Mucosa of descending colon (tissue), 3 donors: ENCODE data around the gene CSTB. TPM values are rescaled to one million over a fixed set of nuclear protein-coding genes. Genes with fewer than 3 reads are reported as not detected.

Experiments used
- ATAC-seq: fragments of 200-7000 bp; cut with Tn5 transposase; one replicate; pipeline ENCODE4 v1.9.1; 2020; ENCODE audit warnings: mild to moderate bottlenecking, moderate library complexity
- DNase-seq, 3 donors: peaks; one replicate each; pipeline ENCODE4 v3.0.0-alpha.2; 2020
- H3K36me3 ChIP-seq: fragments of 200-600 bp; one replicate; pipeline ENCODE4 v1.8.0; 2021; ENCODE audit warnings: low read depth, mild to moderate bottlenecking
- H3K4me1 ChIP-seq: fragments of 200-600 bp; one replicate; pipeline ENCODE4 v1.8.0; 2021; ENCODE audit warnings: low read depth, mild to moderate bottlenecking
- H3K4me3 ChIP-seq: fragments of 200-600 bp; one replicate; pipeline ENCODE4 v1.8.0; 2021; ENCODE audit warnings: mild to moderate bottlenecking
- H3K9me3 ChIP-seq: fragments of 200-600 bp; one replicate; pipeline ENCODE4 v1.8.0; 2021; ENCODE audit warnings: mild to moderate bottlenecking
- intact Hi-C, 2 donors: fragments of 100-400 bp; cut with DNase I in 1 of 2; cut with micrococcal nuclease in 1 of 2; formaldehyde crosslinking; loops; one replicate each; pipeline versions ENCODE4 v1.11.0 to v1.11.1; 2022; cut with DNase I, micrococcal nuclease
- total RNA-seq, 3 donors: library from RNA; stranded (reverse); fragmentation: NEBNext Ultra II Directional in 2 of 3; extraction: Animal tissue kit (Norgen Biotek cat#: 25700) in 2 of 3; gene quantifications; one replicate each; pipeline versions ENCODE4 v1.2.1 to v1.2.4, GENCODE V29; 2021 to 2023
- TF ChIP-seq, protein P1 (sequence below): fragments of 200-600 bp; IDR thresholded peaks from one replicate; pipeline ENCODE4 v1.8.0; 2022; ENCODE audit warnings: antibody characterized with exemption, mild to moderate bottlenecking
- donor health status: DM: no; HTN: no; CAD: no; lungs with moderate emphysema.
- donor health status: DM: no; HTN: no; CAD: no.
- donor health status: DM: no; HTN: yes; CAD: no.

The CSTB gene
- total RNA-seq, 3 donors from 2014 or later, result 36.2 to 64.5 (median 56.8) TPM

DNA sequence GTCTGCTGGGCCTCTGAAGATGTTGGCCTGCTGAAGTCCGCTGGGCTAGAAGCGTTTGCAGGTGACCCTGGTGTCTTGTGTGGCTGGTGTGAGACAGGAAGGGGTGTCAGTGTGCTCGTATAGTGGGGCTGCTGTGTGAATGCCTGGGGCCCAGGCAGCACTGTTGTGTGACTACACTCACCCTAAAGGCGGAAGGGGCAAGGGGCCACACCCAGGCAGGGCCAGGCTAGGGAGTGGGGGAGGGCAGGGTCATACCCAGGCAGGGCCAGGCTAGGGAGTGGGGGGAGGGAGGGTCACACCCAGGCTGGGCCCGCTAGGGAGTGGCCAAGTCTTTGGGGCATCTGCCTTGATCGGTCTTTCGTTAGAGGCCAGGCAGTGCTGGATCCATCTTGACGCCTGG lies 32.2 kb downstream of the CSTB start:
- Histone ChIP-seq H3K4me1 (no peaks in the 10 kb centered on the region), H3K4me3 (no peak overlapping the region), H3K36me3 (no peaks in the 10 kb centered on the region), H3K9me3 (no peaks in the 10 kb centered on the region)
- intact Hi-C loops, result no loop called here
- ATAC-seq, result no peak
- TF ChIP-seq, protein P1, sequence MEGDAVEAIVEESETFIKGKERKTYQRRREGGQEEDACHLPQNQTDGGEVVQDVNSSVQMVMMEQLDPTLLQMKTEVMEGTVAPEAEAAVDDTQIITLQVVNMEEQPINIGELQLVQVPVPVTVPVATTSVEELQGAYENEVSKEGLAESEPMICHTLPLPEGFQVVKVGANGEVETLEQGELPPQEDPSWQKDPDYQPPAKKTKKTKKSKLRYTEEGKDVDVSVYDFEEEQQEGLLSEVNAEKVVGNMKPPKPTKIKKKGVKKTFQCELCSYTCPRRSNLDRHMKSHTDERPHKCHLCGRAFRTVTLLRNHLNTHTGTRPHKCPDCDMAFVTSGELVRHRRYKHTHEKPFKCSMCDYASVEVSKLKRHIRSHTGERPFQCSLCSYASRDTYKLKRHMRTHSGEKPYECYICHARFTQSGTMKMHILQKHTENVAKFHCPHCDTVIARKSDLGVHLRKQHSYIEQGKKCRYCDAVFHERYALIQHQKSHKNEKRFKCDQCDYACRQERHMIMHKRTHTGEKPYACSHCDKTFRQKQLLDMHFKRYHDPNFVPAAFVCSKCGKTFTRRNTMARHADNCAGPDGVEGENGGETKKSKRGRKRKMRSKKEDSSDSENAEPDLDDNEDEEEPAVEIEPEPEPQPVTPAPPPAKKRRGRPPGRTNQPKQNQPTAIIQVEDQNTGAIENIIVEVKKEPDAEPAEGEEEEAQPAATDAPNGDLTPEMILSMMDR, result no peak
- no peak for DNase-seq

DNA sequence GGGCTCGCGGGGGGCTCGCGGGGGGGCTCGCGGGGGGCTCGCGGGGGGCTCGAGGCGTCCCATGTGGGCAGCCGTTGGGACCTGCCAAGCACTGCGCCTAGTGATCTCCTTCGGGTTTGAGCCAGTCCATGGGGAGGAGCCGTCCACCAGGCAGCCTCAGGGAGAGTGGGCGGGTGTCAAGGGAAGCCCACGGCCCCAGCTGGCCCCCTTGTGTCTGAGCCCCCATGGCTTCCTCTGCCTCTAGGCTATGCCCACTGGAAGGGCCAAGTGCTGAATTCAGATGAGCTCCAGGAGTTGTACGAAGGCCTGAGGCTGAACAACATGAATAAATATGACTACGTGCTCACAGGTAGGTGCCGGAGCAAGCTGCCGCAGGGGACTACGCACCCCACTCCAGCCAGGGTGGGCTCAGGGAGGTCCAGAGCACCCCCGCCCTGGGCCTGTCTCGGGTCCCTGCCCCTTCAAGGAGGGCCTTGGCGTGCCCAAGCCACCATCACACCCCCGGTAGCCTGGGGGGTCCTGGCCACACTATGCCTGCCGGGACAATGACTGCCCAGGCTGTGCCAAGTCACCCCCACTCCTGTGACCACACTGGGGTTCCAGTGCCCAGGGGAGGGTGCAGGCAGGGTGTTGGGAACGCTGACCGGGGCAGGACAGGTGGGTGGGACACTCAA lies 34.5 kb downstream of the CSTB start:
- DNase-seq (no peak), ATAC-seq (no peak)
- Histone ChIP-seq H3K4me1 (no peaks in the 10 kb centered on the region), H3K36me3 (no peaks in the 10 kb centered on the region), H3K4me3 (no peak overlapping the region), H3K9me3 (no peaks in the 10 kb centered on the region)
- TF ChIP-seq, protein P1, result no peak
- intact Hi-C loops, result no loop called here

DNA sequence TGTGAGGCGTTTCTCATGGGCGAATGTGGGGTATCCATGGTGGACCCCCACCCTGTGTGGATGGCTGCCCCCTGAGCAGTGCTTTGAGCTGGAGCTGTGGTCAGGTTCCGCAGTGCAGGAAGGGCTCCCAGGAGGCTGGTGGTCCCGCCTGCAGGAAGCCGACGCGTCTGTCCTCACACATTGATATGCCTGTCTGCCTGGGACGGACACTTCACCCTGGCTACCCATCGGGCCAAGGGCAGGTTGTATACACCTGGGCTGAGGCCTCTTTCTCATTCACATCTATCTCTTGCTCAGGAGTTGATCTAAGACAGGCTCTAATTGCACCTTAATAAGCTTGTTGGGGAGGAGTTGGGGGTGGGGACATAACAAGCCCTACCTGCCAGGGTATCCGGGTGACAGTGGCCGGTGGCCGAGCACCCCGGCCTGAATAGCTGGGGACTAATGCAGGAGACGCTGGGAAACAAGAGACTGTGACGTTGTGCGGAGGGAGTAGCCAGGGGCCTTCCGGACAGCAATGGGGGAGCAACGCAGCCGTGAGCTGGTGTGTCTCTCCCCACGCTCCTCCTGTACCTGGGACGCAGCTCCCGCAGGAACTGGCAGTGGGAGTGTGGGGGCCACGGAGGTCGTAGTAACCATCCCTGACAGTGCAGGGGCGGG lies 35.5 kb downstream of the CSTB start:
- ATAC-seq (peak; percentile 68), DNase-seq (peak in 2 of 3 donors; percentile 35 to 63)
- H3K4me1 ChIP-seq, result no peaks in the 10 kb centered on the region
- TF ChIP-seq, protein P1, result no peak
- no peaks in the 10 kb centered on the region for H3K36me3 ChIP-seq
- no peak overlapping the region for H3K4me3 ChIP-seq
- intact Hi-C loops, result no loop called here
- no peaks in the 10 kb centered on the region for H3K9me3 ChIP-seq

DNA sequence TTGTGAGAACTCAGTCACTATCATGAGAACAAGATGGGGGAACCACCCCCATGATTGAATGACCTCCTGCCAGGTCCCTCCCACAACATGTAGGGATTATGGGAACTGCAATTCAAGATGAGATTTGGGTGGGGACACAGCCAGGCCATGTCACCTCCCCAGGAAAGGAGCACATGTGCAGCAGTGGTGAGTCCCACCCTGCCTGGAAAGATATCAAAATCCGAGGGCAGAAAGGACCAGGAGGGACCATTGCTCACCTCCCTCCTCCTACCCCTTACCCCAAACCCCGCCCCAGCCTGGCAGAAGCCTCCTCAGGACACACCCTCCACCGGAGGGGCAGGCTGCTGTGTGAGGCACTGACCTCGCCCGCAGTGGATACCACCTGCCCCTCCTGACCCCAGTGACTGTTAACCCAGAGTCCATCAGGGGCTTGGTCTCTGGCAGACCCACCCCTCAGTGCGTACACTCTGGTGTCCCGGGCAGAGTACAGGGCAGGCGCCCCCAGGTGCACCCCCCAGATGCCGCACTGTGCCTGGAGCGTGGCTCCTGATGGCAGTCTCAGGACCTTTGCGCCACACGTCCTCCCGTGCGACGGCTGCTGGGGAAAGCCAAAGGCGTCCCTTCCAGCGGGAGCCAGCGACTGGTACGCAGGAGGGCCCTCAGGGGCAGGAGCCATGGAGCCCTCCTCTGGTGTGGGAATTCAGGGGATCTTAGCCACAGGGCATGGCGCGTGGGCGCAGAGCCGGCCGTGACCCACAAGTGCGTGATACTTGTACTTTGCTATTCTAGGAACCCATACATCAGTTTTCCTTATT lies 36.3 kb downstream of the CSTB start:
- Histone ChIP-seq H3K9me3 (no peaks in the 10 kb centered on the region), H3K36me3 (no peaks in the 10 kb centered on the region), H3K4me1 (no peaks in the 10 kb centered on the region), H3K4me3 (no peak overlapping the region)
- intact Hi-C loops, result no loop called here
- peak; percentile 40 for ATAC-seq
- TF ChIP-seq, protein P1, result no peak
- peak in 1 of 3 donors; percentile 54 for DNase-seq

DNA sequence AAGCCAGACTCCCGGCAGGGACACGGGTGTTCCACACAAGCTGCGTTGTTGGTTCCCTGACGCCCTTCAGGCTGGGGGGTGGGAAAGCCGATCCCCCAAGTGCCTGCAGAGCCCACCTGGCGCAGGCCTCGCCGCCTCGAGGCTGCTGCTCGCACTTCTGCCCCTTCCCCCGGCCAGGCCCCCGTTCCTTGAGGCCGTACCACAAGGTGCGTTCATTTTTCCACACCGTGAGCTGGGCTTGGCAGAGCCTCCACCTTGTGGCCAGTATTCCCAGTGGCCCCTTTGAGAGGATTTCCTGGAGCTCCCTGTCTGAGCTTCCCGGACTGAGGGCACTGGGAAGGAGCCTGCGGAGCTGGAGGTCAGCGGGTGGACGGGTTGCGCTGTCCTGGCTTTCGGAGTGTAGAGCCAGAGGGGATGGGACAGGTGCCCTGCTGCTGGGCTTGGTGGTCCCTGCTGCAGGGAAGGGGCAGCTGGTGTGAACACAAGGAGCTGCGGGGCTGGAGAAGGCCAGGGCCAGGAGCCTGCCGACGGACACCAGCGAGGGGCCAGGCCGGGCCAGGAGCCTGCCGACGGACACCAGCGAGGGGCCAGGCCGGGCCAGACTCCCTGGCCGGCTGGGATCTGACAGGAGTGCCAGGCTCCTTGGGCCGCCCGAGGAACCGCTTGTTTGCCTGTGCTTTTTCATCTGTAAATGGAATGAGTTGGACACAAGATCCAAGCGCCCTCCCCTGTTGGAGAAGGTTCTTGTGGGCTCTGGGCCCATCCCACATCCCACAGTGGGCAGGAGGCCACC lies 38.8 kb downstream of the CSTB start:
- H3K36me3 ChIP-seq, result no peaks in the 10 kb centered on the region
- intact Hi-C loops, result no loop called here
- H3K4me1 ChIP-seq, result peaks cover 19% of the 10 kb centered on the region
- no peaks in the 10 kb centered on the region for H3K9me3 ChIP-seq
- TF ChIP-seq, protein P1, result no peak
- DNase-seq, result no peak
- no peak for ATAC-seq
- H3K4me3 ChIP-seq, result no peak overlapping the region
